Measurements from ENCODE around the gene RGS10. TPM values are rescaled to one million over a fixed set of nuclear protein-coding genes. Genes with fewer than 3 reads are reported as not detected.

Gene RGS10
- total RNA-seq, 2 experiments from 2014 or later, result 157 to 159 TPM

DNA sequence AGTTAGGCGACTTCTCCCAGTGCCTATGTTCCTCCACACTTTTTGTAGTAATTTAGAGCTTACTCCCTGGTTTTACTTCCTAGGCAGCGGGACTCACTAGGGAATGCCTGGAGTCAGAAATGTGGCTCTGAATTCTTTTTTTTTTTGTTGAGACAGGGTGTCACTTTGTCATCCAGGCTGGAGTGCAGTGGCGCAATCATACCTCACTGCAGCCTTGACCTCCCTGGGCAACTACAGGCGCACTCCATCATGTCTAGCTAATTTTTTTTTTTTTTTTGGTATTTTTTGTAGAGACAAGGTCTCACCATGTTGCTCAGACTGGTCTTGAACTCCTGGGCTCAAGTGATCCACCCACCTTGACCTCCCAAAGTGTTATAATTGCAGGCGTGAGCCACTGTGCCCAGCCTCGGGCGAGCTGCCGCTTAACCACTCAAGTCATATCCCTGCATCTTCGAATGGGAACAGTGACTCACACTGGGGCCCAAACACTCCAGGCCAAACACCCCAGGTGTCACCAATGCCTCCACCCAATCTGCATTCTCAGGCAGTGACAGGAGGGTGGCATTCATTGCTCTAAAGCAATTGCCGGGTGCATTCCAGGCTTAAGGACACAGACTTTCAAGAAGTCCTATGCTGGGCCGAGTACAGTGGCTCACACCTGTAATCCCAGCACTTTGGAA lies 19.6 kb downstream of the RGS10 start:
- ATAC-seq (ENCODE audit: low read depth) (no peak), DNase-seq (no peak)
- POLR2A ChIA-PET, result interaction anchor here (1.0 kb wide), 1 partner anchor 128 kb away, joined by 4 read pairs; no protein-coding TSS in a partner anchor
- Mint-ChIP-seq H3K9me3 (no peaks in the 10 kb centered on the region), H3K27ac (no peak overlapping the region), H3K36me3 (peaks cover 43% of the 10 kb centered on the region), H3K4me3 (no peak overlapping the region), H3K4me1 (peaks cover 43% of the 10 kb centered on the region), H3K27me3 (no peaks in the 10 kb centered on the region)

DNA sequence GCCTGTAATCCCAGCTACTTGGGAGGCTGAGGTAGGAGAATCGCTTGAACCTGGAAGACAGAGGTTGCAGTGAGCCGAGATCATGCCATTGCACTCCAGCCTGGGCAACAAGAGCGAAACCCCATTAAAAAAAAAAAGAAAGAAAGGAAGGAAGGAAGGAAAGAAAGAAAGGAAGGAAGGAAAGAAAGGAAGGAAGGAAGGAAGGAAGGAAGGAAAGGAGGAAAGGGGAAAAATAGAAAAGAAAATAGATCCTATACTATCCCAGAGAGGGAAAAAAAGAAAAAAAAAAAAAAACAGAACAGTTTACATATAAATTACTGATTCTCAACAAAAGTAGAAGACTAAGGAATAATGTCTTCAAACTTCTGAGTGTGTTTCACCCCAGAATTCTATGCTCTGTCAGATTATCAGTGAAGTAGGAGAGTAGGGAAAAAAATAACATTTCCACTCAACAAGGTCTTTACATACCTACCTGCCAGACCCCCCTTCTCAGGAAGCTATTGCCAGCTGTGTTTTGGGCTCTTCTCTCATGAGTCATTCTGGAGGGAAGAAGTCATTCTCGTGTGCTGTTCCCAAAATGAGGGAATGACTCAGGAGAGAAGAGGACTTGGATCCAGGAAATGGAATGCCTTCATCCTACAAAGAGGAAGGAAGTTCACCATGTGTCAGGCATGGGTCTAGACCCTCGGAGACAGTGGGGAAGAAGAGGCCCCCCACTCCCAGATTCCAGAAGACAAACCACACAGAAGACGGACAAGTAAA lies 20.9 kb downstream of the RGS10 start:
- no peak for ATAC-seq (ENCODE audit: low read depth)
- Mint-ChIP-seq H3K4me1 (peaks cover 48% of the 10 kb centered on the region), H3K4me3 (no peak overlapping the region), H3K27me3 (no peaks in the 10 kb centered on the region), H3K9me3 (no peaks in the 10 kb centered on the region), H3K27ac (peak overlapping the region; percentile 51), H3K36me3 (peaks cover 39% of the 10 kb centered on the region)
- POLR2A ChIA-PET, result no interaction called here
- DNase-seq, result no peak

- no peaks in the 10 kb centered on the region for H3K9me3 Mint-ChIP-seq
- ATAC-seq (ENCODE audit: low read depth) (no peak), DNase-seq (no peak)
- POLR2A ChIA-PET, result interaction anchor here (4.4 kb wide), 1 partner anchor 19 kb away, joined by 95 read pairs; the partner anchor contains the start of gene RGS10
- H3K4me1 Mint-ChIP-seq, result peaks cover 54% of the 10 kb centered on the region
- no peak overlapping the region for H3K27ac Mint-ChIP-seq
- no peaks in the 10 kb centered on the region for H3K27me3 Mint-ChIP-seq
- peaks cover 40% of the 10 kb centered on the region for H3K36me3 Mint-ChIP-seq
- H3K4me3 Mint-ChIP-seq, result no peak overlapping the region
Measured at GRCh38 chr10:119520283-119520682, 22.2 kb downstream of the RGS10 start.

GRCh38 chr10:119518936-119519335 lies 23.6 kb downstream of the RGS10 start:
- Mint-ChIP-seq H3K27ac (peak overlapping the region; percentile 84), H3K4me1 (peaks cover 56% of the 10 kb centered on the region), H3K27me3 (no peaks in the 10 kb centered on the region), H3K4me3 (peak overlapping the region; percentile 83), H3K9me3 (no peaks in the 10 kb centered on the region), H3K36me3 (peaks cover 41% of the 10 kb centered on the region)
- DNase-seq, result no peak
- POLR2A ChIA-PET, result interaction anchor here (4.4 to 5.5 kb wide), 2 partner anchors 17 to 21 kb away, joined by 34 to 95 read pairs; partner anchors contain the start of gene RGS10
- no peak for ATAC-seq (ENCODE audit: low read depth)

DNA sequence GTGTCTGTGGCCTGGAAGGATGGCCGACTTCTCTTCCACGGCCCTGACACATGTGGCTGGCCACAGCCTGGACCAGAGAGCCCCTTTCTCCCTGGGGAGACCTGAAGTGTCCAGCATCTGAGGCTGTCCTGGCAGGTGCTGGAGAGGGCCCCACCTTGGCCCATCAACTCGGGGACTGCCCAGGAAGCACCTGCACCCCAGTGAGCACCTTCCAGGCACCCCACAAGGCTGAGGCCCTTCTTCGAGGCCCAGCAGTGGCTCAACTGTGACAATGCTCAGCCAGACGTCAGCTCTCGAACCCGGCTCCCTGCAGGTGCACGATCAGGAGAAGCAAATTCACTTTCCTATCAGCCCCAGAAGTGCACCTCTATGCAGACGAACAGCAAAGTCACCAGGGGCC lies 24.3 kb downstream of the RGS10 start:
- peaks cover 40% of the 10 kb centered on the region for H3K36me3 Mint-ChIP-seq
- H3K27ac Mint-ChIP-seq, result peak overlapping the region; percentile 84
- ATAC-seq (ENCODE audit: low read depth), result no peak
- POLR2A ChIA-PET, result interaction anchor here (0.7 to 5.5 kb wide), 8 partner anchors 8 to 319 kb away, joined by 3 to 95 read pairs (median 6); partner anchors contain the start of gene RGS10
- H3K27me3 Mint-ChIP-seq, result no peaks in the 10 kb centered on the region
- H3K4me3 Mint-ChIP-seq, result peak overlapping the region; percentile 83
- no peak for DNase-seq
- H3K4me1 Mint-ChIP-seq, result peaks cover 53% of the 10 kb centered on the region
- H3K9me3 Mint-ChIP-seq, result no peaks in the 10 kb centered on the region

DNA sequence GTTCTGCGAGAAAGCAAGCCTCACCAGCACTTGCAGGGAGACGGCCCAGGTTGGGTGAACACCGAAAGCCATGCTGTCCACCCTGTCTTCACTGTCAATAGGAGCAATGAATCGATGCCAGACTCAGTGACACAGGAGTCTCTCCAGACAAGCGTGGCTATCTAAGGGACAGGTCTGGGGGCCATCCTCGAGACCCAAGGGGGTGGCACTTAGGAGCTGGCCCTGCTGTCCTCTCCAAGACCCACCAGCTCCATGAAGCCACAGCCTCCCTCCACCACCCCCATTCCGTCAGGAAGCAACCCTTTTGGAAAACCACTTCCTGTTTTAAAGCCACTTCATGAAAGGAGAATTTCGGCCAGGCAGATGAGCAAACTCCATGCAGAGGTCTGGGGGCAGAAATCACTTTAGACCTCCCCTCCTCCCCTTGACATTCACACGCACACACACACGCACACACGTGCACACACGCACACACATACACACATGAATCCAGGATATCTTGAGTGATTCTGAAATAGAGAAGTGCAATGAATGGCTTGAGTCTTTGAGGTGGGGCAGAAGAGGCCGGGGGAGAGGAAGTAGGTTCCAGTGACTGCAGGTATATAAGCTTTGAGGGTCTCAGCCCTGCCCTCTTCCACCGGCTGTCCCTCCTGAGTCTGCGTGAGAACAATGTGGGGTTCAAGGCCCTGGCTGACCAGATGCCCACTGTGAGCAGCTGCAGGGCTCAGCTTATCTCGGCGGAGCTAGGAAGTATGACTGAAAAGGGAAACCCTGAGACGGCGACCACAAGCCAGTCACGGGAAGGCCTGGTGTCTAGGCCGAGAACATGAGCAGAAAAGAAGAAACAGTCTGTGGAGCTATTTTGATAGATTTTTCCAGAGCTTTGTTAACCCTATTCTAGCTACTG lies 25.0 kb downstream of the RGS10 start:
- H3K36me3 Mint-ChIP-seq, result peaks cover 36% of the 10 kb centered on the region
- H3K4me1 Mint-ChIP-seq, result peaks cover 56% of the 10 kb centered on the region
- DNase-seq, result peak; percentile 69
- H3K27ac Mint-ChIP-seq, result peak overlapping the region; percentile 84
- peak overlapping the region; percentile 83 for H3K4me3 Mint-ChIP-seq
- H3K27me3 Mint-ChIP-seq, result no peaks in the 10 kb centered on the region
- POLR2A ChIA-PET, result interaction anchor here (0.7 to 5.5 kb wide), 13 partner anchors 9 to 318 kb away, joined by 3 to 95 read pairs (median 5); partner anchors contain the start of gene RGS10
- H3K9me3 Mint-ChIP-seq, result no peaks in the 10 kb centered on the region
- peak; percentile 37 for ATAC-seq (ENCODE audit: low read depth)

DNA sequence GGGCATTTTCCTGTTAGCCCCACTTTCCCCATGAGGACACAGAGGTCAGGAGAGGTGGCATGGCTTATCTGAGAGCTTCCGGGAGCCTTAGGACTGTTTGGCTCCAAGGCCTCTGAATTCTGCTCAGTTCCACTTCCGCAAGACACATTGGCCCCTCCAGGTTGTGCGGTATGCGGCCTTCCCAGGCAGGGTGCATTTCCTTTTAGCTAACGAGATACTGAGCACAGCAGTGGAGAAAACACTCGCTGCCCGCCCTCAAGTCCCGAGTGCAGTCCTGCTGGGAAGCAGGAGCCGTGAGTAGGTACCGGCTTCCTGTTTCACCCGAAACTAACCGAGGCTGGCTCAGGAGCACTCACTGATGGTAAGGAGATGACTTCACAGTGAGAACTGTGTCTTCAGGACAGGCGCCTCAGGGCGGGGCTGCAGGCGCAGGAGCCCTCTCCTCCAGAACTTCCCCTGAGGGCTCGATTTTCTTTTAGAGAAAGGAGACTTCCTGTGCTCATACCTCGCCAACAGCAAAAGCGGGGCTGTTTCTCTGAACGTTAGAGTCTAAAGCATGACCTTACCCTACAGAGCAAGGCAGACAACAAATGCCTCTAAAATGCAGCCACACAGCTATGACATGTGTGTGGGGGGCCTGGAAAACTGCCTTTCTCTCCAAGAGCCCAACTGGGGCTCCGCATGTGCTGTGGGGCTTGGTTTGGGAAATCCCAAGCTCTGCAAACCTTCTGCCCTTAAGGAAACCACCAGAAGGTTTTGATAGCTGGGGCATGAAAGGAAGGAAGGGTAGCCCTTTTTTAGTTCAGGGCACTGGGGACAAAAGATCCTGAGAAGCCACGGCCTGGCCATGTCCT lies 25.9 kb downstream of the RGS10 start:
- H3K4me1 Mint-ChIP-seq, result peaks cover 57% of the 10 kb centered on the region
- H3K36me3 Mint-ChIP-seq, result peaks cover 32% of the 10 kb centered on the region
- DNase-seq (peak; percentile 68), ATAC-seq (ENCODE audit: low read depth) (peak; percentile 83)
- peak overlapping the region; percentile 84 for H3K27ac Mint-ChIP-seq
- no peaks in the 10 kb centered on the region for H3K27me3 Mint-ChIP-seq
- H3K9me3 Mint-ChIP-seq, result no peaks in the 10 kb centered on the region
- peak overlapping the region; percentile 83 for H3K4me3 Mint-ChIP-seq
- POLR2A ChIA-PET, result interaction anchor here (0.6 to 5.5 kb wide), 11 partner anchors 10 to 317 kb away, joined by 3 to 95 read pairs (median 5); partner anchors contain the start of gene RGS10

GRCh38 chr10:119515511-119516045 lies 26.9 kb downstream of the RGS10 start:
- H3K36me3 Mint-ChIP-seq, result peaks cover 36% of the 10 kb centered on the region

GRCh38 chr10:119514819-119515218 lies 27.7 kb downstream of the RGS10 start:
- Mint-ChIP-seq H3K4me1 (peaks cover 68% of the 10 kb centered on the region), H3K9me3 (no peaks in the 10 kb centered on the region), H3K4me3 (no peak overlapping the region), H3K27me3 (no peaks in the 10 kb centered on the region), H3K36me3 (peaks cover 40% of the 10 kb centered on the region), H3K27ac (peak overlapping the region; percentile 84)
- POLR2A ChIA-PET, result interaction anchor here (1.5 to 5.5 kb wide), 2 partner anchors 13 to 28 kb away, joined by 11 to 34 read pairs; partner anchors contain the start of gene RGS10
- ATAC-seq (ENCODE audit: low read depth) (no peak), DNase-seq (no peak)

More at GRCh38 chr10:119515511-119516045, 26.9 kb downstream of the RGS10 start:
- peak overlapping the region; percentile 84 for H3K27ac Mint-ChIP-seq
- H3K9me3 Mint-ChIP-seq, result no peaks in the 10 kb centered on the region
- DNase-seq, result no peak
- H3K4me1 Mint-ChIP-seq, result peaks cover 61% of the 10 kb centered on the region
- POLR2A ChIA-PET, result interaction anchor here (1.5 to 5.5 kb wide), 5 partner anchors 11 to 78 kb away, joined by 3 to 95 read pairs (median 11); partner anchors contain the start of gene RGS10
- peak overlapping the region; percentile 83 for H3K4me3 Mint-ChIP-seq
- no peak for ATAC-seq (ENCODE audit: low read depth)
- no peaks in the 10 kb centered on the region for H3K27me3 Mint-ChIP-seq

DNA sequence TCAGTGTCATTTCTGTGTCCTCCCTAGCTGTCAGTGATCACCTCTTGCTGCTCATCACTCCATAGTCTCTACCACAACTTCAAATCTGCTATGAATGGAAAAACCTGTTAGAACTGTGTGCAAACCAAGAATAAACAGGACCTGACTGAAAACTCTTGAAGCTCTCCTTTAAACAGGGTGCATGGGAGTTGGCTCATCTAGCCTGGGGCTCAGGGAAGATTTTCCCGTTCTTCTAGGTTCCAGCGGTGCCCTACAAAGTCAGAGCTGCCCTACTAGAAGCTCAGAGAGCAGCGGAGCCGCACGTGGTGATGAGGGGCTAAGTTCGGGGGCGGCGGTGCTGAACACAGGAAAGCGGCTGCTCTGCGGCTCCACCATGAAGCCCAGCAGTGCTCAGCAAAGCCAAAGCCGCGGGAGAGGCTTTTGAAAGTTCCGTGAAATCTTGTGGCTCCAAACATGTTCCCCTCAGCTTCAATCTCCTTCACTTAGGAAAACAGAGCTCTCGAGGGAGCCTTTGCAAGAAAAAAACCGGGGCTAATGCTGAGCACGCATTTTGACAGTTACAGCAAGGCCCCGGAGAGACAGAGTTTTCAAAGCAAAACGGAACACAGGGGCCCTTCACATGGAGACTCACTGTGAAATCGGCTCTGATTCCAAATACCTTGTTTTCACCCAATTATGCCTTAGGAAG lies 30.5 kb downstream of the RGS10 start:
- peak; percentile 11 for ATAC-seq (ENCODE audit: low read depth)
- H3K27ac Mint-ChIP-seq, result peak overlapping the region; percentile 84
- POLR2A ChIA-PET, result interaction anchor here (0.8 to 1.8 kb wide), 5 partner anchors 11 to 306 kb away, joined by 3 to 6 read pairs (median 3); partner anchors contain the start of genes BAG3 and RGS10
- H3K4me3 Mint-ChIP-seq, result peak overlapping the region; percentile 62
- DNase-seq, result no peak
- H3K4me1 Mint-ChIP-seq, result peaks cover 50% of the 10 kb centered on the region
- H3K27me3 Mint-ChIP-seq, result no peaks in the 10 kb centered on the region
- no peaks in the 10 kb centered on the region for H3K9me3 Mint-ChIP-seq
- peaks cover 45% of the 10 kb centered on the region for H3K36me3 Mint-ChIP-seq

DNA sequence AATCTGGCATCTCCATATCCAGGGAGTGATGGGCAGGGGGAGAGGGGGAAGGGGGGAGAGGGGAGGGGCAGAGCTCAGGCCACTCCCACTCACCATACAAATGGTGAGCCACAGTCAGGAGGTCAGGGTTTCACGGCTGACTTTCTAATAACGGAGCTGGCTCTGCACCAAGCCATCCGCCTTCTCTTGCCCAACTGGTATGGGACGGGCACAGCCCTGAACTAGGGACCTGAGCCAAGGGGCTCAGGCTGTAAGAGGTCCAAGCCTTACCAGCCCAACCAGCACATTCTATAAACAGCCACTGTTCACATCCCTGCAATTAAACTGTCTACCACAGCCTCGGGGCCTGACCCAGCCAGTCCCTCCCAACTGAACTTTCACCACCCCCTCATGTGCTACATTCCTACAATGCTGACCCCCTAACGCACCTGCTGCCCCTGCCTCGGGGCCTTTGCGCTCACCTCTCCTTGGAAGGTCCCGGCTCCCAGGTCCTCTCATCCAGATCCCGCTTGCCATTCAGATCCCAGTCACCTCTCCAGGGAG lies 32.5 kb downstream of the RGS10 start:
- POLR2A ChIA-PET, result interaction anchor here (1.1 to 1.2 kb wide), 2 partner anchors 25 to 28 kb away, joined by 3 read pairs; no protein-coding TSS in a partner anchor
- DNase-seq (no peak), ATAC-seq (ENCODE audit: low read depth) (no peak)
- Mint-ChIP-seq H3K27me3 (no peaks in the 10 kb centered on the region), H3K4me3 (no peak overlapping the region), H3K9me3 (no peaks in the 10 kb centered on the region), H3K27ac (peak overlapping the region; percentile 41), H3K4me1 (peaks cover 50% of the 10 kb centered on the region), H3K36me3 (peaks cover 49% of the 10 kb centered on the region)

Measured in activated naive CD8-positive, alpha-beta T cell treated with anti-CD3 and anti-CD28 coated beads, Interleukin-2, amount 10 ng/mL, durations not matched to agents 7 days and 5 days (primary cell).